WI38 (cell line): ENCODE results near the gene GP9.

Experiments used
- H3K4me3 ChIP-seq: 2 replicates; pipeline ENCODE4 v1.5.1; 2011; ENCODE audit warnings: low read depth, mild to moderate bottlenecking, control low read depth, low read length
- CTCF ChIP-seq: IDR thresholded peaks from 2 replicates; pipeline ENCODE4 v1.5.1; 2012; ENCODE audit warnings: low read depth, mild to moderate bottlenecking, control low read depth, low read length

GP9 gene

GRCh38 chr3:129101370-129102138 lies 41.0 kb downstream of the GP9 start:
- H3K4me3 ChIP-seq = no peak overlapping the region
- TF ChIP-seq CTCF = no peak

GRCh38 chr3:129103296-129103695 lies 42.7 kb downstream of the GP9 start:
- no peak overlapping the region for H3K4me3 ChIP-seq
- no peak for TF ChIP-seq CTCF

GRCh38 chr3:129104051-129104450 lies 43.5 kb downstream of the GP9 start:
- no peak overlapping the region for H3K4me3 ChIP-seq
- no peak for TF ChIP-seq CTCF

GRCh38 chr3:129104498-129105079 lies 44.0 kb downstream of the GP9 start:
- H3K4me3 ChIP-seq = no peak overlapping the region
- TF ChIP-seq CTCF = no peak

GRCh38 chr3:129105862-129106261 lies 45.3 kb downstream of the GP9 start:
- TF ChIP-seq CTCF = no peak

GRCh38 chr3:129106320-129106719 lies 45.7 kb downstream of the GP9 start:
- no peak overlapping the region for H3K4me3 ChIP-seq
- TF ChIP-seq CTCF = no peak

More at GRCh38 chr3:129105862-129106261, 45.3 kb downstream of the GP9 start:
- H3K4me3 ChIP-seq = no peak overlapping the region

GRCh38 chr3:129106866-129107565 lies 46.4 kb downstream of the GP9 start:
- TF ChIP-seq CTCF = no peak

More at GRCh38 chr3:129106866-129107565, 46.4 kb downstream of the GP9 start:
- H3K4me3 ChIP-seq = no peak overlapping the region
